PC-9 (cell line): Measurements from ENCODE around the gene TWNK.

Experiments used
- EZH2 ChIP-seq: fragments of 200-600 bp; sonication (generic); IDR thresholded peaks from 2 replicates; pipeline ENCODE4 v1.8.0; 2017; ENCODE audit warnings: antibody characterized with exemption, low read depth
- TF ChIP-seq, protein P1 (sequence below): fragments of 200-600 bp; sonication (generic); conservative IDR thresholded peaks from 2 replicates; pipeline ENCODE4 v1.6.1; 2017; ENCODE audit warnings: mixed run types, antibody characterized with exemption, mild to moderate bottlenecking, moderate library complexity

DNA sequence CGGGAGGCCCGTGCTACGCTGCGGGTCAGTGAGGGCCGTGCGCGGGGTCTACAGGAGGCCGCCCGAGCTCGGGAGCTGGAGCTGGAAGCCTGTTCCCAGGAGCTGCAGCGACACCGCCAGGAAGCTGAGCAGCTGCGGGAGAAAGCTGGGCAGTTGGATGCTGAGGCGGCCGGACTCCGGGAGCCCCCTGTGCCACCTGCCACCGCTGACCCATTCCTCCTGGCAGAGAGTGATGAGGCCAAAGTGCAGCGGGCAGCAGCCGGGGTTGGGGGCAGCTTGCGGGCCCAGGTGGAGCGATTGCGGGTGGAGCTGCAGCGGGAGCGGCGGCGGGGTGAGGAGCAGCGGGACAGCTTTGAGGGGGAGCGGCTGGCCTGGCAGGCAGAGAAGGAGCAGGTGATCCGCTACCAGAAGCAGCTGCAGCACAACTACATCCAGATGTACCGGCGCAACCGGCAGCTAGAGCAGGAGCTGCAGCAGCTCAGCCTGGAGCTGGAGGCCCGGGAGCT, 19.3 kb downstream of the TWNK start:
- TF ChIP-seq, protein P1, sequence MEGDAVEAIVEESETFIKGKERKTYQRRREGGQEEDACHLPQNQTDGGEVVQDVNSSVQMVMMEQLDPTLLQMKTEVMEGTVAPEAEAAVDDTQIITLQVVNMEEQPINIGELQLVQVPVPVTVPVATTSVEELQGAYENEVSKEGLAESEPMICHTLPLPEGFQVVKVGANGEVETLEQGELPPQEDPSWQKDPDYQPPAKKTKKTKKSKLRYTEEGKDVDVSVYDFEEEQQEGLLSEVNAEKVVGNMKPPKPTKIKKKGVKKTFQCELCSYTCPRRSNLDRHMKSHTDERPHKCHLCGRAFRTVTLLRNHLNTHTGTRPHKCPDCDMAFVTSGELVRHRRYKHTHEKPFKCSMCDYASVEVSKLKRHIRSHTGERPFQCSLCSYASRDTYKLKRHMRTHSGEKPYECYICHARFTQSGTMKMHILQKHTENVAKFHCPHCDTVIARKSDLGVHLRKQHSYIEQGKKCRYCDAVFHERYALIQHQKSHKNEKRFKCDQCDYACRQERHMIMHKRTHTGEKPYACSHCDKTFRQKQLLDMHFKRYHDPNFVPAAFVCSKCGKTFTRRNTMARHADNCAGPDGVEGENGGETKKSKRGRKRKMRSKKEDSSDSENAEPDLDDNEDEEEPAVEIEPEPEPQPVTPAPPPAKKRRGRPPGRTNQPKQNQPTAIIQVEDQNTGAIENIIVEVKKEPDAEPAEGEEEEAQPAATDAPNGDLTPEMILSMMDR: no peak
- TF ChIP-seq EZH2: no peak
